NCI-H82 (cell line): ENCODE results near the gene UPK3B.
A peak's percentile ranks its signal among the peaks of the same experiment; 100 is the strongest.
"Not testable (repeated sequence)": the region's sequence is repeated elsewhere in the genome, so short reads cannot be mapped to it uniquely, and the experiment has no call there.

Experiments used
- DNase-seq: peaks from one replicate; lab custom pipeline; 2025; lab: John Stamatoyannopoulos, UW

The UPK3B gene

GRCh38 chr7:76492139-76492538, 18.2 kb upstream of the UPK3B start:
- DNase-seq, result not testable (repeated sequence)

GRCh38 chr7:76495717-76496116, 14.6 kb upstream of the UPK3B start:
- not testable (repeated sequence) for DNase-seq

GRCh38 chr7:76497918-76498582, 12.3 kb upstream of the UPK3B start:
- not testable (repeated sequence) for DNase-seq

- not testable (repeated sequence) for DNase-seq
Observed at GRCh38 chr7:76498583-76499200, 11.7 kb upstream of the UPK3B start.

GRCh38 chr7:76499201-76499923, 11.0 kb upstream of the UPK3B start:
- not testable (repeated sequence) for DNase-seq

GRCh38 chr7:76499924-76500241, 10.5 kb upstream of the UPK3B start:
- not testable (repeated sequence) for DNase-seq

GRCh38 chr7:76502224-76502623, 8.1 kb upstream of the UPK3B start:
- not testable (repeated sequence) for DNase-seq

- not testable (repeated sequence) for DNase-seq
Observed at GRCh38 chr7:76502836-76503235, 7.5 kb upstream of the UPK3B start.

- DNase-seq, result not testable (repeated sequence)
Observed at GRCh38 chr7:76503244-76503643, 7.1 kb upstream of the UPK3B start.

GRCh38 chr7:76504351-76505167, 5.8 kb upstream of the UPK3B start:
- not testable (repeated sequence) for DNase-seq

GRCh38 chr7:76505168-76506080, 4.9 kb upstream of the UPK3B start:
- DNase-seq, result no peak

- DNase-seq, result no peak
Observed at GRCh38 chr7:76506081-76506440, 4.3 kb upstream of the UPK3B start.

GRCh38 chr7:76506643-76507042, 3.7 kb upstream of the UPK3B start:
- not testable (repeated sequence) for DNase-seq

- no peak for DNase-seq
Observed at GRCh38 chr7:76507723-76508406, 2.5 kb upstream of the UPK3B start.

GRCh38 chr7:76511200-76511910, 1.0 kb downstream of the UPK3B start:
- DNase-seq, result not testable (repeated sequence)

- DNase-seq, result not testable (repeated sequence)
Observed at GRCh38 chr7:76511911-76512885, 1.8 kb downstream of the UPK3B start.

GRCh38 chr7:76512941-76513816, 2.8 kb downstream of the UPK3B start:
- peak; percentile 27 for DNase-seq
